ENCODE results near the gene NMNAT2.

GRCh38 chr1:183226361-183226760 is 191.8 kb downstream of the NMNAT2 start:
- TF ChIP-seq ZFP1 (CRISPR knock-in tag; IDR thresholded peaks at IDR 0.05) = no peak
- no peak for TF ChIP-seq ZNF747 (CRISPR knock-in tag; IDR thresholded peaks at IDR 0.05; ENCODE audit: borderline replicate concordance)
- TF ChIP-seq REST (IDR thresholded peaks at IDR 0.05; ENCODE audit: borderline replicate concordance in 1 of 2, low read depth in 1 of 2, low read length in 2 of 2) = no peak
- TF ChIP-seq PATZ1 (CRISPR knock-in tag; IDR thresholded peaks at IDR 0.05) = no peak
- TF ChIP-seq RXRA (CRISPR knock-in tag; IDR thresholded peaks at IDR 0.05) = no peak

Measured in HepG2 (cell line).